GM21576 (cell line): ENCODE measurements around the gene ADAM30.

Source experiments
- ATAC-seq: cut with Tn5 transposase; IDR thresholded peaks from one replicate; pipeline ENCODE4 v1.9.1; 2021; ENCODE audit warnings: mild to moderate bottlenecking, moderate library complexity; ENCODE audit not compliant: unreplicated experiment

ADAM30 gene

GRCh38 chr1:119896303-119896702 is at the start of gene ADAM30:
TSS of gene ADAM30 (minus strand) at chr1:119896515. CDS start at chr1:119896336, 179 bp downstream.
- no peak for ATAC-seq

- ATAC-seq: no peak
These were observed 46.9 kb upstream of the ADAM30 start for GRCh38 chr1:119943216-119943615.

- ATAC-seq: no peak
These were observed 45.1 kb upstream of the ADAM30 start for GRCh38 chr1:119941392-119941791.

- ATAC-seq: no peak
These were observed 44.4 kb upstream of the ADAM30 start for GRCh38 chr1:119940697-119941096.

- ATAC-seq: no peak
These were observed 40.9 kb upstream of the ADAM30 start for GRCh38 chr1:119937198-119937597.

GRCh38 chr1:119935915-119936314 is 39.6 kb upstream of the ADAM30 start:
- ATAC-seq: no peak

GRCh38 chr1:119935373-119935772 is 39.1 kb upstream of the ADAM30 start:
- no peak for ATAC-seq

GRCh38 chr1:119933397-119933796 is 37.1 kb upstream of the ADAM30 start:
- no peak for ATAC-seq

GRCh38 chr1:119929643-119930315 is 33.5 kb upstream of the ADAM30 start:
- no peak for ATAC-seq

GRCh38 chr1:119926553-119926952 is 30.2 kb upstream of the ADAM30 start:
- ATAC-seq: no peak

- no peak for ATAC-seq
These were observed 28.9 kb upstream of the ADAM30 start for GRCh38 chr1:119924948-119925898.

GRCh38 chr1:119920104-119920968 is 24.0 kb upstream of the ADAM30 start:
- ATAC-seq: no peak

- no peak for ATAC-seq
These were observed 22.9 kb upstream of the ADAM30 start for GRCh38 chr1:119919241-119919640.

- no peak for ATAC-seq
These were observed 22.0 kb upstream of the ADAM30 start for GRCh38 chr1:119918301-119918700.

- ATAC-seq: no peak
These were observed 21.2 kb upstream of the ADAM30 start for GRCh38 chr1:119917304-119918055.

GRCh38 chr1:119915517-119915916 is 19.2 kb upstream of the ADAM30 start:
- ATAC-seq: no peak

- no peak for ATAC-seq
These were observed 17.8 kb upstream of the ADAM30 start for GRCh38 chr1:119914071-119914470.

- ATAC-seq: no peak
These were observed 16.6 kb upstream of the ADAM30 start for GRCh38 chr1:119912963-119913362.

GRCh38 chr1:119911775-119912174 is 15.5 kb upstream of the ADAM30 start:
- no peak for ATAC-seq

- no peak for ATAC-seq
These were observed 14.3 kb upstream of the ADAM30 start for GRCh38 chr1:119910618-119911017.
